Retinal pigment epithelial cell (primary cell): ENCODE results near the gene DHX32.

Experiments
- DNase-seq: peaks from one replicate; pipeline ENCODE4 v3.0.0-alpha.2; 2010; ENCODE audit warnings: low read depth
- H3K4me3 ChIP-seq: 2 replicates; pipeline ENCODE4 v1.5.1; 2011; ENCODE audit warnings: mild to moderate bottlenecking, low read length, control low read depth, moderate library complexity
- CTCF ChIP-seq: conservative IDR thresholded peaks from 2 replicates; pipeline ENCODE4 v1.5.1; 2011; ENCODE audit warnings: low read depth, low read length, control low read depth, inconsistent platforms

The DHX32 gene

GRCh38 chr10:125817337-125817946, 63.6 kb downstream of the DHX32 start:
- no peak for DNase-seq

GRCh38 chr10:125816548-125816947, 64.5 kb downstream of the DHX32 start:
- H3K4me3 ChIP-seq, result no peak overlapping the region
- no peak for DNase-seq
- no peak for TF ChIP-seq CTCF

More at GRCh38 chr10:125817337-125817946, 63.6 kb downstream of the DHX32 start:
- H3K4me3 ChIP-seq, result no peak overlapping the region
- no peak for TF ChIP-seq CTCF

- TF ChIP-seq CTCF, result no peak
- H3K4me3 ChIP-seq, result no peak overlapping the region
- DNase-seq, result no peak
Measured at GRCh38 chr10:125815764-125816163, 65.3 kb downstream of the DHX32 start.

- peak; percentile 53 for DNase-seq
- no peak for TF ChIP-seq CTCF
- H3K4me3 ChIP-seq, result no peak overlapping the region
Measured at GRCh38 chr10:125812128-125812750, 68.9 kb downstream of the DHX32 start.

GRCh38 chr10:125811251-125811650, 69.8 kb downstream of the DHX32 start:
- no peak for TF ChIP-seq CTCF
- H3K4me3 ChIP-seq, result no peak overlapping the region
- no peak for DNase-seq

GRCh38 chr10:125808047-125808446, 73.0 kb downstream of the DHX32 start:
- no peak for DNase-seq

More at GRCh38 chr10:125808047-125808446, 73.0 kb downstream of the DHX32 start:
- TF ChIP-seq CTCF, result no peak
- H3K4me3 ChIP-seq, result no peak overlapping the region
